ENCODE measurements around the gene BAIAP2.

GRCh38 chr17:81128774-81129173 lies 93.8 kb downstream of the BAIAP2 start:
- TF ChIP-seq, protein P1, sequence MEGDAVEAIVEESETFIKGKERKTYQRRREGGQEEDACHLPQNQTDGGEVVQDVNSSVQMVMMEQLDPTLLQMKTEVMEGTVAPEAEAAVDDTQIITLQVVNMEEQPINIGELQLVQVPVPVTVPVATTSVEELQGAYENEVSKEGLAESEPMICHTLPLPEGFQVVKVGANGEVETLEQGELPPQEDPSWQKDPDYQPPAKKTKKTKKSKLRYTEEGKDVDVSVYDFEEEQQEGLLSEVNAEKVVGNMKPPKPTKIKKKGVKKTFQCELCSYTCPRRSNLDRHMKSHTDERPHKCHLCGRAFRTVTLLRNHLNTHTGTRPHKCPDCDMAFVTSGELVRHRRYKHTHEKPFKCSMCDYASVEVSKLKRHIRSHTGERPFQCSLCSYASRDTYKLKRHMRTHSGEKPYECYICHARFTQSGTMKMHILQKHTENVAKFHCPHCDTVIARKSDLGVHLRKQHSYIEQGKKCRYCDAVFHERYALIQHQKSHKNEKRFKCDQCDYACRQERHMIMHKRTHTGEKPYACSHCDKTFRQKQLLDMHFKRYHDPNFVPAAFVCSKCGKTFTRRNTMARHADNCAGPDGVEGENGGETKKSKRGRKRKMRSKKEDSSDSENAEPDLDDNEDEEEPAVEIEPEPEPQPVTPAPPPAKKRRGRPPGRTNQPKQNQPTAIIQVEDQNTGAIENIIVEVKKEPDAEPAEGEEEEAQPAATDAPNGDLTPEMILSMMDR (IDR thresholded peaks at IDR 0.05) = no peak
- TF ChIP-seq POLR2A (IDR thresholded peaks at IDR 0.05) (no peak), POLR2AphosphoS5 (IDR thresholded peaks at IDR 0.05) (no peak), EP300 (IDR thresholded peaks at IDR 0.05) (no peak)
